Muscle of back (tissue), 11 donors: Measurements from ENCODE around the gene C6orf47. TPM values are rescaled to one million over a fixed set of nuclear protein-coding genes. Genes with fewer than 3 reads are reported as not detected.

Source experiments
- DNase-seq, 3 donors: peaks; one replicate each; pipeline versions ENCODE4 v3.0.0 to v3.0.0-alpha.2; 2013
- polyA plus RNA-seq, 10 donors: library from polyadenylated mRNA; unstranded; fragments of 120-200 nt; gene quantifications; one replicate each; pipeline ENCODE4 v1.2.1, GENCODE V29; 2013; ENCODE audit not compliant: insufficient read length in 10 of 10

Gene C6orf47
- polyA plus RNA-seq, 10 donors: 11.4 to 16.0 (median 13.4) TPM

DNA sequence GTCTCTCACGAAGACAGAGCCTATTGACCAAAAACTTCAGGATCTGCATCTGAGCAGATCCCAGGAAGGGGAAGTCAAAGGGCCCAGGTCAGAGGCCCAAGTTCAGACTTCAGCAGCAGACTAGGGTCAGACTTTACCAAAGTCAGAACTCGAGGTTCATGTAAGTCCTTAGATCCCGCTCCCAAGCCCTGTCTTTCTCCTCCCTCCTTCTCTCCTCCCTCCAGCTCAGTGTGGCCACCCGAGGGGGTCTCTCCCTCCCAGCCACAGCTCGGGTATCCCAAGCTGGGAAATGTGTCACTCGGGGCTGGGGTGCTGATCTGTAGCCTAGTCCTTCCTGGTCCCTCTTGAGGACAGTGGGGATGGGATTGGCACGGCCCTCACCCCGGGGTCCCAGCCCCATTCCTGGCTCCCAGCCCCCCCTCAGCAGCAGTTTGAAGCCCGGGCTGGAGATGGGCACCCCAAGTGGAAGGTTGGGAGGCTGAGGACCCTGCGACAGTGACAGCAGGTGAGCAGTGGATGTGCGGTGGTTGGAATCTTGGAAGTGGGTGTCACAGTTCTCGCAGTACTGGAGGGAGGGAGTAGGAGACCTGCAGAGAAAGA, 1.6 kb upstream of the C6orf47 start:
- no peak for DNase-seq

DNA sequence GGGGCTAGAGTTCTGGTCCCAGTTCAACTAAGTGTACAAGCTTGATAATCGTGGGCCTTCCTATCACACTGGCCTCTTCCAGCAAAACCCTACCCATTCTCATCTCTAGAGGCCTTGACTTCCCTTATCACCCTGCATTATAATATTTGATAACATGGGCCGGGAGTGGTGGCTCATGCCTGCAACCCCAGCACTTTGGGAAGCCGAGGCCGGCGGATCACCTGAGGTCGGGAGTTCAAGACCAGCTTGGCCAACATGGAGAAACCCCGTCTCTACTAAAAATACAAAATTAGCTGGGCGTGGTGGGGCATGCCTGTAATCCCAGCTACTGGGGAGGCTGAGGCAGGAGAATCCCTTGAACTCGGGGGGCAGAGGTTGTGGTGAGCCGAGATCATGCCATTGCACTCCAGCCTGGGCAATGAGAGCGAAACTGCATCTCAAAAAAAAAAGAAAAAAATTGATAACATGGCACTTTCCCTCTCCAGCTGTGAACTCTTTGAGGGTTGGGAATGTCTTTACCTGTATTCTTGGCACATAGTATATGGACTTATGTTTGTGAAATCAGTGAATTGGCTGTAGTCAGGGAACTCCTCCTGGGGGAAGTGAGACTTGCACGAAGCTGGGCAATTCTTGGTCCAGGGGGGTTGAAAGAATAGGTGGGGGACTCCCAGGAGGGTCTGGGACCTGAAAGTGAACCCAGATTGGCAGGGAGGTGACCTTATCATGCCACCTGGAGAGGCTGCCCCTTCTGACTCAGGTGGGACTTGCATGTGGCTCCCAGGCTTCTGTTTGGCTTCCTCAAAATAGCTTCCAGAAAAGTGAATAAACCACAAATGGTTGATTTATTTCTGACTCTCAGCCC, 915 bp upstream of the C6orf47 start:
- no peak for DNase-seq

DNA sequence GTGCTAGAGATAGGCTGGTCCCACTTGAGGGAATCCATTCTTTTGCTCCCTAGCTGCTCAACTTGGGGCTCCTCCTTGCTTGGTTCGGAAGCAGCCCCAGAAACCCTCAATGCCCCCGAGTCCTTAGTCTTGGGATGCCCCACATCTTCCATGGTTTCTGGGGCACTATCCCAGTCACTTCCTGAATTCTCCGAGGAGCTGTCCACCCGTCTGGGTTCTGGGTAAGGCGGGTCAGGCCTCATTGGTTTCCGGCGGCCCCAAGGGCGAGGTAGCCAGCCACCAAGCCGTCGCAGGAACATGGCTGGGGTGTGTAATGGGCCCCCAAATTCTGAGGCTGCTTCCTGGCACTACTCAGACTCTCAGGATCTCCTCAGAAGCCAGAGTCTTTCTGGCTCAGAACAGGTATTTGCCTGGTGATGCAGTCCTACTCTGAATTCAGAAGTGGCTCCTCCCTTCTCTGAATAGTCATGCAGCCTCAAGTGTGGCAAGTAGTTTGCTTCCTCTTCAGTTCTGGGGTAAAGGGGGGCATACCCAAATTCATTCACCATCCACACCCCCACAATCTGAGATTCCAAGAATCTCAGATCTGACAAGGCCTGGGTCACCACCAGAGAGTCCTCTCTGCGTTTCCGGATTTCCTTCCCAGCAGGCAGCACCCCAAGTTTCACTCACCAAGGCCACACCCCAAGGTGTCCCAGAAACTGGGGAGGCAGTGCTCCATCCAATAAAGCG, 763 bp downstream of the C6orf47 start:
- peak in 1 of 3 donors; percentile 37 for DNase-seq

DNA sequence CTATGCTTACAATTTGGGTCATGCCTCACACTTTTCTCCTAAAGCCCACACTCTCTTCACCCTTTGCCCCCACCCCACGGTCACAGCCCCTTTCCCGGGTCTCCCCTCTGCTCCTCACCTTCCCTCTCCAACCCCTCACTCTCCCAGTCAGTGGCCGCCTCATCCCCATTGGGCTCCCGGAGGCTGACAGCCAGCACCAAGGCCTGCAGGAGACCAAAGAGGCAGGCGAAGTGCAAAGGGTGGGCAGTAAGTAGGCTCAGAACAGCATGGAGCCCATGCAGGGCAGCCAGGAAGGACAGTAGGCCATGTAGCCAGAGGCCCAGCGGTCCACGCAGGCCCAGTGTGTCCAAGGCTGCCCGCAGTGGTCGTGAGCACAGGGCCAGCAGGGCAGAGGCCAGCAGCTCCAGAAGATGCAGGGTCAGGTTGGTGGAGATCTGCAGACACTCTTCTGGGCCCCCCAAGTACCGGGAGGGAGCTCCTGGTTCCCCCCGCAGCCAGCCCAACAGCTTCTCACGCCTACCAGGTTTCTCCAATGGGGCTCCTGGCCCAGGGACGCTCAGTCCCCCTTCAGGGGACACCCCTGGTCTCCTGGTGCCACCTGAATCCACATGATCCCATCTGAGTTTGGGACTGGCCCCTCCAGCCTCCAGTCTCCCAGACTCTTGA, 1.5 kb downstream of the C6orf47 start:
- DNase-seq: no peak

DNA sequence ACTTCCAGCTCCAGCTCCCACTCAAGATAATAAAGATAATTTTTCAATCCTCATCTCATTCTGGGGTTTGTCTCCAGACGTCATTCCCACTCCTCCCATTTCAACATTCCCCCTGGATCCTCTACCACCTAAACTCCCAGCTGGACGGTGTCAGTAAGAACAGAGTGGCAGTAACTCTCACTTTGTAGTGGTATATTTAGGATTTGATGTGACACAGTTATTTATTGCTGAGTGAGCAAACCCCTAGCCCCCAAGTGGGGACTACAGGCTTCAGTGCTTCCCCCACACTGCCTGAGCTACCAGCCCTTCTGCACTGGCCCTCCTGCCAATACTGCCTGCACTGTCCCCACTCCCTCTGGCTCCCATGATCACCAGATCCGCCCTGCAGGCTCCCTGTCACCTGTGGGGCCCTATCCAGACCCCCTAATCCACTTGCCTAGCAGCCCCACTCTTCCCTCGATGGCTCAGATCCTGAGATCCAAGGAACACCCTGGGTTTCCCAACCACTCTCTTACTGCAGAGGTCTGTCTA, 2.4 kb downstream of the C6orf47 start:
- DNase-seq: no peak

DNA sequence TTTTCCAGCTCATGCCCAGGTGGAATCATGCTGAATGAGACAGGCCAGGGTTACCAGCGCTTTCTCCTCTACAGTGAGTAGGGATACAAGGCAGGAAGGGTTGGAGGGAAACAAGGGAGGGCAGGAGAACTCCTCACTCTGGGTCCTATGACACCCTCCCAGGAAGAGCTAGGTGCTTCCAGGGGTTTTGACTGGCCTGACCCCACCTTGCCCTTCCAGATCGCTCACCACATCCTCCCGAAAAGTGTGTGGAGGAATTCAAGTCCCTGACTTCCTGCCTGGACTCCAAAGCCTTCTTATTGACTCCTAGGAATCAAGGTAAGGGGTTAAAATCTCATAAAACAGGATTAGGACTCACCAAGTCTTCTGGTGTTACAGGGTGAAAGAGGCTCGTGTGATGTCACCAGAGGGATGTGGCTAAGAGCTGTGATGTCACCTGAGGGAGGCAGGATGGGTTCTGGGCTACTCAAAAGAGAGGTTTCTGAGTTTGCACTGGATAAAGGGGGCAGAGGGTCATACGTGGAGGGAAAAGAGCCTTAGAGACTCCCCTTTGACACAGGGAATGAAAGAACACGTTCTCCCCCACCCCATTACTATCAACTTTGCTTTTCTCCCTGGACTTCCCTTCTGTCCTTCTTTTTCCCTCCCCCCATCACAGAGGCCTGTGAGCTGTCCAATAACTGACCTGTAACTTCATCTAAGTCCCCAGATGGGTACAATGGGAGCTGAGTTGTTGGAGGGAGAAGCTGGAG, 3.0 kb downstream of the C6orf47 start:
- no peak for DNase-seq

DNA sequence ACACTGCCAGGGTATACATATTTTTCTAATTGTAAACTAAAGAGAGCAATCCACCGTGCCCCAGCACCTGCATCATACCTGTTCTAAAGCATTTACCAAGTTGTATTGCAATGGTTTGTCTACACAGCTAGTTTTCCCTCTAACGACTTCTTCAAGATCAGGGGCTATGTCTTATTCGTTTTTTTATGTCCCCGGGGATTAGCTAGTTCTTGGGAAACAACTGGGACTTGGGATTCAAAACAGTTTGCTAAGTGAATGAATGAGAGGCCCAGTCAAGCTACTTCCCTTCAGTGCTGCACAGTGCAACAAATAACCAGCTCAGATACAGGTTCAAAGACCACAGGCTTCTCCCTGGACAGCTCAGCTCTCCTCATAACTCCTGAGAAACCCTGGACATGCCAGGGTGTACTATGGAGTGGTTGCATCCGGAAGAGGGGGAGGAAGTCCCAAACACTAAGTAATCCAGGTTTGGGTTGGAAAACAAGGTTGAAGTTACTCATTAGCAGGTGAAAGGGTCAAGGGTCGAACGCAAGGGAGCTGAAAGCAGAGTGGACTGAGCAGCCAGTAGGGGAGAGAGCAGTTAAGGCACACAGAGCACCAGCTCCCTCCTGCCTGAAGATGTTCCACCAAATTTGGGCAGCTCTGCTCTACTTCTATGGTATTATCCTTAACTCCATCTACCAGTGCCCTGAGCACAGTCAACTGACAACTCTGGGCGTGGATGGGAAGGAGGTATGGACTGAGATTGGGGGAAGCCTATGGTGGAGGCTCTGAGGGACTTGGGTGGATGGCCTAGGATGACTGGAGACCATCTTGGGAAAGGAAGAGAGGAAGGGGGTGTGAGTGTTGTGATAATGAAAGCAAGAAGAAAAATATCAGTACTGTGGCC, 5.0 kb downstream of the C6orf47 start, which contains the start of gene APOM:
Gene APOM (plus strand): TSS at position 546 of the 889 bp plus-strand sequence. CDS start 73 bp downstream, at position 619.
- no peak for DNase-seq

DNA sequence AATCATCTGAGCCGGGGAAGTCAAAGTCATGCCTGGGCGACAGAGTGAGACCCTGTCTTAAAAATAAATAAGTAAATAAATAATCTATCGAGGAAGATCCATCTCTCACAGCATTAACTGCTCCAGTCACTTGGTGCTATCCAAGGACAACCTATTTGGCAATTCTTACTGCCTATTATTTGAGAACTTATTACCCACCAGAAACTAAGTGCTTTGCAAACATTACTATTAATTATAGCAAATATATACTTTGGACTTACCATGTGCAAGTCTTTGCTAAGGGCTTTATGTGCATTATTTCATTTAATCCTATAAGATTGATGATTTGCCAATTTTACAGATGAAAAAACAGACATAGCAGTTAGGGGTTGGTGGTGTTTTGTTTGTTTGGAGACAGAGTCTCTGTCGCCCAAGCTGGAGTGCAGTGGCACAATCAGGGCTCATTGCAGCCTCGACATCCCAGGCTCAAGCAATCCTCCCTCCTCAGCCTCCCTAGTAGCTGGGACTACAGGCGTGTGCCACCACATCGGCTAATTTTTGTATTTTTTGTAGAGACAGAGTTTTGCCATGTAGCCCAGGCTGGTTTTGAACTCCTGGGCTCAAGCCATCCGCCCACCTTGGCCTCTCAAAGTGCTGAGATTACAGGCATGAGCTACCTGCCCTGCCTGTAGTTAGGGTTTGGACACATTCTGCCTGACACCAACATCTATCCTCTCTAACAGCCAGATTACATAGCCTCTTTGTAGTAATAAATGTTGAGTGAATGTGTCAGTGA, 5.8 kb downstream of the C6orf47 start:
- no peak for DNase-seq

DNA sequence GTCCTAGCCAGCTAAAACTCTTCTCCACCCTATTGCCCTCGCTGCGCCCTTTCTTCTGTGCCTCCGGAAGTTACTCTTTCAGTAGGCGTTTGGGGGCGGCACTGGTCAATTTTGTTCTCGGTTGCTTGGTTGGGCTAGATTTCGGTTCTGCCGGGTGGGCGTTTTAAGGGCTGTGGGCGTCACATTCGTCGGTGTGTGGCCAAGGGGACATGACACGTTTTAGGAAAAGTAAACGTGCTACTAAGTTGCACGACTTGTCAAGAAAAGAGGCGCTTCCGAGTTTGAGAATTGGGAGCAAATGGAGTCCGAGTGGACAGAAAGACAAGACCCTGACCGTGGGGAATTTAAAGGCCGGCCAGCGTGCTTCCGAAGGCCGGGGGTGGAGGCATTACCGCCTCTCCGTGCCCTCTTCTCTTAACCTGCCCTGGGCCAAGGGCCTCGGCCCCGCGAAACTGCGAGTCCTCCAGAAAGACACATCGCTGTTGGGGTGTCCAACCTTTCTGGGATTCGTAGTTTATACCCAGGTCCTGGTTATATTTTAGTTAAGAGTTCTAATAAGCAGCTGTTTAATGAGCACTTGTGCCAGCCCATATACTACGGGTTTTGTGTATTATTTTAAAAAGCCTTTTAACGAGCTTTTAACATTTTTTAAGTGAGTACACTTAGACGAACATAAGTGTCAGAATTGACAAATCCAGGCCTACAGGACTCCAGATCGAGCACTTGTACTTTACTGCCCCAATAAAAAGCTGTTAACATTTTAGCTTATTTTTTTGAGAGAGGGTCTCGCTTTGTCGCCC, 7.5 kb downstream of the C6orf47 start:
- DNase-seq: no peak

DNA sequence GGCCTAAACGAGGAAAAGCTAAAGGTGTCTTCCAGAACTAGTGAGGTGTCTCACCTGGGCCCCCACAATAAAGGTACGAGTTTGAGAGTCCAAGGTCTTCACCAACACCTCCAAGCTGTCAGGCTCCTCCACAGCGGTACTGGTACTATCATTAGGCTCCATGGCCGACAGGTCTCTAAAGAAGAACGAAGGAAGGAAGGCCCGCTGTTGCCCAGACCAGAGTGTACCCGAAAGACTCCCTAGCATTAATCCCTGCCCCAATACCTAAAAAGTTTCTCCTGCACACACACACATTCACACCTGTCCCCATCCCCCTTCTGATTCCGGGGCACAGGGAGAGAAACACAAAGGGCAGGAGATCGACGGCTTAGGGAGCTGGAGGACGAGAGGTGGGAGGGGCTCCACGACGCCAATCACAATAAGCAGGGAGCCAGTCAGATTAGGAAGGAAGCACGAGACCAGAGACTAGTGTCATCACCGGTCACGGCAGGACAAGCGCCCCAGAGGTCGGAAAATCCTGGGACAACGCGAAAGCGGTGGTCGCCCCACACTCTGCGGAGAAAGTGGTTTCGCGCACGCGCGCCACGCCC, 8.9 kb downstream of the C6orf47 start:
- DNase-seq: peak in 1 of 3 donors; percentile 62

DNA sequence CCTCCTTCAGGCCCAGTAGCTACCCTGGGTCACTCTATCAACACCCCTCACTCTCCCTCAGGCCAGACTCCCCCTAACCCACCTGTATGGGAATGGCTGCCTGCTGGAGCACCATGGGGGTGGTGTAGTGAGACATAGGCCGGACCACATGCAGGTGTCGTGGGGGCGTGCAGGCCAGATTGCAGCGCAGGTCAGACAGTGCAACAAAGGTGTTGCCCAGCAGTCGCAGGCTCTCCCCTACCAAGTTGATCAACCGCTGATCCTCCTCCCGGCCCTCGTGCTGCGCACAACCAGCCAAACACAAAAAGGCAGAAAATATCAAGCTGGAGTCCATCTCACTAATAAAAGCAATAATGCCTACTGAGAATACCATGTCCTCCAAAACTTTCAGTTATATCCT, 15.3 kb downstream of the C6orf47 start:
- DNase-seq: no peak

DNA sequence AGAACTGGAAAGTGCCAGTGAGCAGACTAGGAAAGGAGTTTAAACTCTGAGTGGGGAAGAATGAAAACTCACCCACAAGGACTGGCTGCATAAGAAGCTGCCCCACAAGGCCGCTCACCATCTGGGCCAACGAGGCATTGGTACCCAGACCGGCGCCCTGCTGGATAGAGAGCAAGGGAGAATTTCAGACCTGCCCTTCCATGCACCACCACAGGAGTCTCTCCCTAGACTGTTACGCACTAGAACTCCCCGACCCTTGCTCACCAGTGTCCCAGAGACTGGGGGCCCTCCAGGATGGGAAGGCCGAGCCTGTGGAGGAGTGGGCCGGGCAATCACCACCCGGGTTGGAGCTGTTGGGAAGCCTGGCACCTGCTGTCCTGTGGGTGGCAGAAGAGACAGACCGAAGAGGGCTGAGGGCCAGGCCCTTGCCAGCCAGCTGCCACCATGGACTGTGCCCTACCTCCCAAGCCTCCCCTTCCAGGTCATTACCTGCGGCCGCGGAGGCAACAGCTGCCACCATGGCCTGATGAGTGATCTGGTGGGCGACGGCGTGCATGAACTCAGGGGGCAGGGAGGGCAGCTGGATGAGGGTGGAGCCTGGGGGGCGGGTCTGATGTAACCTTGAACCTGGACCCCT, 16.6 kb downstream of the C6orf47 start:
- DNase-seq: no peak

DNA sequence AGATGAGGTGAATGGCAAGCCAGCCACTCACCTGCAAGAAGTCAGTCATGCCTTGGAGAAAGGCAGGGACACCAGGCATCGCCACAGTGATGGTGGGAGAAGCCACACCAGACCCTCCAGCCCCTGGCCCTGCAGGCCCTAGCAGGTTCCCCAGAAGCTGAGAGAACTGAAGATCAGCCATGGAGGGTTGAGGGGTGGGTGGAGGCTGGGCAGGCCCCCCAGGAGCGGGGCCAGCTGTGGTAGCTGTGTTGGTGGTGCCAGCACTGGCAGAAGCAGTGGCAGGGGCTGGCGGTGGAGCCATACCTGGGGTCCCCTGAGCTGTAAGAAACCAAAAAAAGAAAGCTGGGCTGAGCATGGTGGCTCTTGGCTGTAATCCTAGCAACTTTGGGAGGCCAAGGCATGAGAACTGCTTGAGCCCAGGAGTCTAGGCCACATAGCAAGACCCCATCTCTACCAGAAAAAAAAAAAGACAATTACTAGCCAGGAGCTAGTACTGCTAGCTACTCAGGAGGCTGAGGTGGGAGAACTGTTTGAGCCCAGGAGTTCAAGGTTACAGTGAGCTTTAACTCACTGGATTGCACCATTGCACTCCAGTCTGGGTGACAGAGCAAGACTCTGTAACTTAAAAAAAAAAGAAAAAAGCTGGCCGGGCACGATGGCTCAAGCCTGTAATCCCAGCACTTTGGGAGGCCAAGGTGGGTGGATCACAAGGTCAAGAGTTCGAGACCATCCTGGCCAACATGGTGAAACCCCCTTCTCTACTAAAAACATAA, 17.6 kb downstream of the C6orf47 start:
- no peak for DNase-seq

DNA sequence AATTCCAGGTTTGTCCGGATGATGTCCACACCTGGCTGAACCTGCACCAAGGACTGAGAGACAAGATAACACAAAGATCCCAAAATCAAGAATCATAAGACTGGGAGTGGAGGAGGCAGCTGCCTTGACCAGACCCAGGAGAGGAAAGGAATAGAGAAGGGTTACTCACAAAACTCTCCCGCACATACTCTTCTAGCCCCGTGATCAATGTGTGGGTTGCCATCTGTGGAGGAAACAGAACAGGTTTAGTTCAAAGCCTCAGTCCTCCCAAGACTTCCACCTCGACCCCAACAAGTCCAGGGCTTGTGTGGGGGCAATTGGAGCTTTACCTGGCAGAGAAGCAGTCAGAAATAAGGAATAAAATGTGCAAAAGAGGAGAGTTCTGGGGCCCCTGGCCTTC, 19.2 kb downstream of the C6orf47 start:
- no peak for DNase-seq

DNA sequence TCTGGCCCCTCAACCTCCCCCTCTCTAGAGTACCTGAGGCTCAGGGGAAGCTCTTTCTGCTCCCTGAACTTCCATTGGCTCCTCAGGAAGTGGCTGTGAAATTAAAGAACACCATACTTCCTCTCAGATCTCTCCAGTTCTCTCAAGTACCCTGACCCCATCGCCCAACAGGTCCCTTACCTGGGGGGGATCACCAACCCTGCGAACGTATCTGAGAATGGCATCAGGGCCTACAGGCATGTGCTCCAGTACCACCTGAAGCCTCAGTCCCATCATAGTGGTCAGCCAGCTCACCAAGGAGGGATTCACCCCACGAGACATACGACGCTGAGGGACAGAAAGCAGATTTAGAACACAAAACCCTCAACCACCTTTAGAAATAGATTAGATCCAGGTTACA, 20.0 kb downstream of the C6orf47 start:
- no peak for DNase-seq

DNA sequence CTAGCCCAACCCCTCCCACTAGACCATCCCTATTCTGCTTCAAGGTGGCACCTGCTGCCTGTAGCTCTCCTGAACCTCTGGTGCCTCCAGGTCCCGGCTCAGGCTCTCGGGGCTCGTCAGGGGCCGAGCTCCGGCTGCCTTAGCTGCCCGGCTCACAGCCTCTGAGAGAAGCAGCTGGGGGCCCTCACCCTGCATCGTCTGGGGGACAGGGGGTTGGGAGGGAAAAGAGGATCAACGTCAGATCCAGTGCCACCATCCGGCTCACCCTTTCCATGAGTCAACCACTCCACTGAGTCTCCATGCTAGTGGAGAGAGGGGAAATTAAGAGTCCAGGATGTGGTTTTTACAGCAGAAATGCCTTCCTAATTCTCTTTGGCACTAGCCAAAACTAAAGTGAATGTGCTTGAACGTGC, 21.1 kb downstream of the C6orf47 start:
- DNase-seq: no peak

DNA sequence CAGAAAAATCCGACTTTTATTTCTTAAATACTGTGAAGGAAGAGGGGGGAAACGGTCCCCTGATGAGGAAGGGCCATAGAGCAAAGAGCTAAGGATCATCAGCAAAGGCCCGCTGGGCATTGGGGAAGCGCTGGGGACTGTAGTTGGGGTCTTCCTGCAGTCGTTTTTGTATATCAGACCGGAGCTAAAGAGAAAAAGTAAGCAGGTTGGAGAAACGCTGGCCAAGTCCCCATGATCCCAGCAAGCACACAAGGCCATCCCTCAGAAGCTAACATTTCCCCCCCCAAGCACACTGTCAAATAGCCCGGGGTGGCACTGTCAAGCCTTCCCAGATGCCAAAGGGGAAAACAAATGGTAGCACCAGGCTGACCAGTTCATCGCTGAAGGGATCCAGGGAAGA, 21.5 kb downstream of the C6orf47 start:
- no peak for DNase-seq
